Pancreas (tissue), 10 donors: ENCODE measurements around the gene PCLAF. TPM values are rescaled to one million over a fixed set of nuclear protein-coding genes. Genes with fewer than 3 reads are reported as not detected.
"Not testable (repeated sequence)": the region's sequence is repeated elsewhere in the genome, so short reads cannot be mapped to it uniquely, and the experiment has no call there.

Experiments used
- ATAC-seq, 4 donors: fragments of 200-7000 bp; cut with Tn5 transposase; one replicate each; pipeline versions ENCODE4 v1.8.0 to v1.9.1; 2020; ENCODE audit warnings: mild to moderate bottlenecking in 4 of 4, moderate library complexity in 4 of 4
- DNase-seq, 6 donors: peaks; one replicate each; pipeline ENCODE4 v3.0.0-alpha.2; 2020
- FAIRE-seq: peaks from 2 replicates; lab custom pipeline; 2012; peaks lifted over from hg19 to GRCh38; lab: Jason Lieb, UNC
- H3K27ac ChIP-seq, 4 donors: fragments of 200-600 bp; sonication (generic); 1 replicate in 3 of 4; 2 replicates in 1 of 4; pipeline versions ENCODE4 v1.5.0 to v1.8.0; 2020
- H3K27me3 ChIP-seq, 4 donors: fragments of 200-600 bp; one replicate each; pipeline ENCODE4 v1.8.0; 2021
- H3K36me3 ChIP-seq, 3 donors: fragments of 200-600 bp; sonication (generic) in 1 of 3; one replicate each; pipeline versions ENCODE4 v1.5.0 to v1.8.0; 2020 to 2021
- H3K4me1 ChIP-seq, 3 donors: fragments of 200-600 bp; one replicate each; pipeline ENCODE4 v1.8.0; 2021
- H3K4me3 ChIP-seq, 4 donors: fragments of 200-600 bp; sonication (generic) in 2 of 4; one replicate each; pipeline versions ENCODE4 v1.5.0 to v1.8.0; 2020 to 2021
- H3K9me3 ChIP-seq, 4 donors: fragments of 200-600 bp; one replicate each; pipeline ENCODE4 v1.8.0; 2021
- WGBS, 2 donors: extraction: QIAGEN DNeasy Blood & Tissue Kit; methylation state at CpG; one replicate each; pipeline ENCODE4 v1.1.7; 2013; 5-methylcytosine and 5-hydroxymethylcytosine counted together
- intact Hi-C, 3 donors: fragments of 100-400 bp; cut with DNase I; formaldehyde crosslinking; loops; one replicate each; pipeline versions ENCODE4 v1.11.1 to v1.14.2; 2022
- polyA plus RNA-seq, 2 donors: library from polyadenylated mRNA; stranded (reverse); fragments of 200-250 nt; gene quantifications; one replicate each; pipeline ENCODE4 v1.2.3, GENCODE V29; 2013
- total RNA-seq, 6 donors: library from RNA; stranded (reverse); fragmentation: NEBNext Ultra II Directional in 4 of 6; extraction: Animal tissue kit (Norgen Biotek cat#: 25700) in 4 of 6; gene quantifications; one replicate each; pipeline versions ENCODE4 v1.2.1 to v1.2.4, GENCODE V29; 2021 to 2023
- TF ChIP-seq, protein P1 (sequence below), 4 donors: fragments of 200-600 bp; sonication (generic) in 3 of 4; IDR thresholded peaks; one replicate each; pipeline versions ENCODE4 v1.5.0 to v1.8.0; 2021; ENCODE audit warnings: antibody characterized with exemption in 4 of 4
- donor health status: healthy with polysubstance abuse.
- donor health status: DM: no; HTN: no; CAD: no; lungs with moderate emphysema.
- donor health status: DM: no; HTN: no; CAD: no.
- donor health status: control.
- donor health status: control.
- donor health status: Bipolar disorder and iron deficiency.
- donor health status: DM: yes; HTN: yes; CAD: no.
- donor health status: DM: no; HTN: no; CAD: no.
- donor health status: DM: no; HTN: no; CAD: no.
- donor health status: DM: yes; HTN: yes; CAD: no.

The PCLAF gene
- total and polyA plus RNA-seq, 8 donors = 0.51 to 2.2 (median 1.5) TPM

DNA sequence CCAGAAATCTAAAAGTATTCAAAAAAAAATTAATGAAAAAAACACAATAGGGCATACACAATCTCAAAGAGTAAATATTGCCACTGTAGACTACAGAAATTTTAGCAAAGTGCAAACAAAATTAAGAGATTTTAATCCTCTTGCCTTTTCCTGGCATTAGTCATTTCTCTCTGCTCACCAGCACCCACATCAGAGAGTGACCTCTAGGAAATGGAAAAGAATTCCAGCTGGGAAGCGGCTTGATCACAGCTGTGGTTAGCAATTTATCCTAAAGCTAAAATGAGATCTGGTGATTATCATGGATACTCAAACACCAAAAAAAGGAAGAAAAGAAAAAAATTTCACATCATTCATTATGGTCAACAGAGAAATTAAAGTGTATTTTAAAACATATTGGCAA lies 32.8 kb downstream of the PCLAF start:
- DNase-seq = no peak
- TF ChIP-seq, protein P1, sequence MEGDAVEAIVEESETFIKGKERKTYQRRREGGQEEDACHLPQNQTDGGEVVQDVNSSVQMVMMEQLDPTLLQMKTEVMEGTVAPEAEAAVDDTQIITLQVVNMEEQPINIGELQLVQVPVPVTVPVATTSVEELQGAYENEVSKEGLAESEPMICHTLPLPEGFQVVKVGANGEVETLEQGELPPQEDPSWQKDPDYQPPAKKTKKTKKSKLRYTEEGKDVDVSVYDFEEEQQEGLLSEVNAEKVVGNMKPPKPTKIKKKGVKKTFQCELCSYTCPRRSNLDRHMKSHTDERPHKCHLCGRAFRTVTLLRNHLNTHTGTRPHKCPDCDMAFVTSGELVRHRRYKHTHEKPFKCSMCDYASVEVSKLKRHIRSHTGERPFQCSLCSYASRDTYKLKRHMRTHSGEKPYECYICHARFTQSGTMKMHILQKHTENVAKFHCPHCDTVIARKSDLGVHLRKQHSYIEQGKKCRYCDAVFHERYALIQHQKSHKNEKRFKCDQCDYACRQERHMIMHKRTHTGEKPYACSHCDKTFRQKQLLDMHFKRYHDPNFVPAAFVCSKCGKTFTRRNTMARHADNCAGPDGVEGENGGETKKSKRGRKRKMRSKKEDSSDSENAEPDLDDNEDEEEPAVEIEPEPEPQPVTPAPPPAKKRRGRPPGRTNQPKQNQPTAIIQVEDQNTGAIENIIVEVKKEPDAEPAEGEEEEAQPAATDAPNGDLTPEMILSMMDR (IDR thresholded peaks at IDR 0.05) = no peak
- no peak for ATAC-seq
- H3K4me1 ChIP-seq = peaks cover 4 to 13% (median 12%) of the 10 kb centered on the region in 3 donors
- H3K4me3 ChIP-seq = no peak overlapping the region
- H3K27ac ChIP-seq = no peak overlapping the region
- H3K36me3 ChIP-seq = no peaks in the 10 kb centered on the region
- intact Hi-C loops = no loop called here
- FAIRE-seq = no peak
- WGBS, 2 donors = 82 to 96% methylated on average over 1 of the region's 1 CpG
- no peaks in the 10 kb centered on the region for H3K27me3 ChIP-seq
- H3K9me3 ChIP-seq = no peaks in the 10 kb centered on the region

DNA sequence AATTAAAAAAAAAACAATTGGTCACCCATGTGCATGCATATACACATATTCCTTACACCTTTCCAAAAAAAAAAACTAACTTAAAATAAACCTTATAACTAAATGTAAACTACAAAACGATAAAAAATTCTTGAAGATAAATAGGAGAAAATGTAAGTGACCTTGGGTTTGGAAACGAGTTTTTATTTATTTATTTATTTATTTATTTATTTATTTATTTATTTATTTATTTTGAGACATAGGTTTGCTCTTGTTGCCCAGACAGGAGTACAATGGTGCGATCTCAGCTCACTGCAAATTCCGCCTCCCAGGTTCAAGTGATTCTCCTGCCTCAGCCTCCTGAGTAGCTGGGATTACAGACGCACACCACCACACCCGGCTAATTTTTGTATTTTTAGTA lies 35.0 kb downstream of the PCLAF start:
- H3K27me3 ChIP-seq, FAIRE-seq, ATAC-seq, H3K9me3 ChIP-seq, H3K27ac ChIP-seq, H3K36me3 ChIP-seq, intact Hi-C loops, H3K4me3 ChIP-seq, DNase-seq: not testable (repeated sequence)
- peaks cover 4 to 13% (median 12%) of the 10 kb centered on the region in 3 donors for H3K4me1 ChIP-seq
- WGBS, 2 donors = 79 to 88% methylated on average over 6 of the region's 6 CpGs

DNA sequence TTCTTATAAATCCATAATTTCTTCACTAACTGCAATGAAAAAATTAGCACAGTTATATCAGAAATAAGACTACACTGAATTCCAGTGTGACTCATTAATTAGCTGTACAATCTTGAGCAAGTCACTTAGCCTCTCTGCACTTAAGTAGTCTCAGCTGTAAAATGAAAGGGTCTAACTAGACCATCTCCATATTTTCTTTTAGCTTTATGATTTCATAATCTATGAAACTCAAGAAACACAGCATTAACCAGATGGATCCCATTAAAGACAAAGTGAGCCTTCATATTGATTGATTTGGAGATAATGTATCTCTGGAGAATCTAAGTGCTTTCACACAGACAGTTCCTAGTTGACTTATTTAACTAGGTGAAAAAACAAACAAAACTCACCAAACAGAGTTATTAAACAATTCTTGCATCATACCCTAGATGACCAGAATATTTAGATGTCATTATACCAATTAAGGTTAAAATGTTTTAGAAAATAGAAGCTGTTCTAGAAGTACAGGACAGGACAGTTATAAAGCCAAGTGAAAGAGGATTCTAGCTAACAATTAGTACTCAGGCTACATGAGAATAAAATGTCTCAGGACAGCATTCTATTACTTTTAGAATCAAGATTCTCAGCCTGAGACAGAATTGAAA lies 36.5 kb downstream of the PCLAF start:
- no peak for DNase-seq
- peak; percentile 47 for FAIRE-seq
- Histone ChIP-seq H3K4me1 (peaks cover 4 to 13% (median 8%) of the 10 kb centered on the region in 3 donors), H3K4me3 (no peak overlapping the region), H3K27ac (no peak overlapping the region), H3K36me3 (no peaks in the 10 kb centered on the region), H3K9me3 (no peaks in the 10 kb centered on the region), H3K27me3 (no peaks in the 10 kb centered on the region)
- ATAC-seq = peak in 1 of 4 donors; percentile 34
- intact Hi-C loops = no loop called here
- TF ChIP-seq, protein P1 (IDR thresholded peaks at IDR 0.05) = no peak

DNA sequence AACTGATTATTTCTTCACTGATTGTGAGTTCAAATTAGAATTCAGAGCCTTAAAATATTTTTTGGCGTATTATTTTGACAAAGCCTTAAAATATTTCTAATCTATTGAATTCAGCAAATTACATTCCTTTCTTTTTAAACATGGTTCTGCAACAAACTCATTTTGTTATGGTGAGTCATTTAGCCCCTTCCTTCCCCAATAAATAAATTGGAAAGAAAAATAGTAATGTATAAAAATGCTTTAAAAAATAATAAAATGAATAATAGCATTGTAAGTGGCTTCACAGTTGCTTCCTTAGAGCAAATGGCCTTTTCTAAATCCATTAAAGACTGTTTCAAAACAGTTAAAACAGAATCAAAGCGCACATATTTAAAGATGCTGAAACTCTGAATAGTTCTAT lies 37.4 kb downstream of the PCLAF start:
- 85 to 93% methylated on average over 2 of the region's 2 CpGs for WGBS, 2 donors
- intact Hi-C loops = no loop called here
- Histone ChIP-seq H3K36me3 (no peaks in the 10 kb centered on the region), H3K4me3 (no peak overlapping the region), H3K9me3 (no peaks in the 10 kb centered on the region), H3K4me1 (peaks cover 4 to 13% (median 8%) of the 10 kb centered on the region in 3 donors), H3K27ac (no peak overlapping the region), H3K27me3 (no peaks in the 10 kb centered on the region)
- ATAC-seq (no peak), FAIRE-seq (no peak), DNase-seq (no peak)
- TF ChIP-seq, protein P1 (IDR thresholded peaks at IDR 0.05) = no peak

DNA sequence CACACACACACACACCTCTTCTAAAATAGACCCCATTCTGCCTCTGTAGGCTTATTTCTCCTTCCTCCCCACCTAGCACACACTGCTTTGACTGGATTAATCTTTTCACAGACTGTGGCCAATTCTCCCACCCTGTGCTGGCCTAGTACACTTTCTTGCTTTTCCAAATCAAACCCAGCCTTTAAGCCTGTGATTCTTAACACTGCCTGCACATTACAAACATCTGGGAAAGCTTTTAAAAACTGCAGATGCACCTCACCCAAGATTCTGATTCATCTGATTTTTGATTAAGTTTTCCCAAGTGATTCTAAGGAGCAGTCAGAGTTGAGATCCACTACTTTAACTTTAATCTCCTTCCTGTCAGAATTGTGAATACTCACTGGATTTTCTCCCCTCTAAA lies 38.0 kb downstream of the PCLAF start:
- DNase-seq (no peak), ATAC-seq (no peak), FAIRE-seq (no peak)
- Histone ChIP-seq H3K4me1 (peaks cover 4 to 13% (median 8%) of the 10 kb centered on the region in 3 donors), H3K36me3 (no peaks in the 10 kb centered on the region), H3K4me3 (no peak overlapping the region), H3K9me3 (no peaks in the 10 kb centered on the region), H3K27ac (no peak overlapping the region), H3K27me3 (no peaks in the 10 kb centered on the region)
- intact Hi-C loops = no loop called here
- TF ChIP-seq, protein P1 (IDR thresholded peaks at IDR 0.05) = no peak
